H1 (cell line): ENCODE measurements around the gene MCC.

ENCODE experiments used
- EZH2 ChIP-seq: fragments of 200-600 bp; sonication (generic); IDR thresholded peaks from 2 replicates; pipeline ENCODE4 v1.7.1; 2012; ENCODE audit warnings: low read depth, mild to moderate bottlenecking, moderate library complexity, low read length, inconsistent platforms; ENCODE audit not compliant: severe bottlenecking
- SRF ChIP-seq: IDR thresholded peaks from 2 replicates; pipeline ENCODE4 v1.6.1; 2011; ENCODE audit warnings: mild to moderate bottlenecking, low read depth, low read length, moderate library complexity
- TF ChIP-seq, protein P1 (sequence below), 3 experiments: IDR thresholded peaks; 1 replicate in 2 of 3; 2 replicates in 1 of 3; pipeline versions ENCODE4 v1.5.1 to v1.6.1; 2011; ENCODE audit warnings: low read length in 3 of 3, mild to moderate bottlenecking in 3 of 3, inconsistent platforms in 2 of 3, low read depth in 1 of 3, moderate library complexity in 1 of 3; ENCODE audit not compliant: insufficient read depth in 1 of 3; ENCODE audit errors: control extremely low read depth in 1 of 3

DNA sequence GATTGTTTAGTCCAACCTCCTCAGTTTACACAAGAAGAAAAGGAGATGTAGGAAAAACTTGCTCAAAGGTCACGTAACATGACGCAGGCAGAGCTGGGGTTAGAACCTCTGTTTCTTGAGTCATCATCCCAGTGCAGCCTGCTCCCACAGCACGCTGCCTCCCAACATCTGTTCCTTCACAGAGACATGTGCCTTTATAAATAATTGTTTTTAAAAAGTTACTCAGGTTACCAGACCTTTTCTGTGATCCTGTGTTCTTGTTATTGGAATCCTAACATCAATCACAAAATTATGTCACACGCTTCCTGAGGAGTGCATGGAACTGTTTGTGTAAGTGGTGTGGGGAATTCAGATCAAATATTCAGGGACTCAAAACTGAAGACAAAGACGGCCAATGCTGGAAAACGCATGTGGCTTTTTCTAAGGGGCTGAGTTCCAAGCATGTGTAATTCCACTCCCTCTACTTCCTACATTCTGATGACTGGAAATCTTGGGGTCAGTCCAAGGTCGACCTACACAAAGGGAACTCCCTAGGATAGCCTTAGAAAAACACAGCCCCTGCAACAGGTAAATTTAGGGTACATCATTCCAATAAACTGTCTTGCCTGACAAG is 237.8 kb downstream of the MCC start:
- TF ChIP-seq, protein P1, sequence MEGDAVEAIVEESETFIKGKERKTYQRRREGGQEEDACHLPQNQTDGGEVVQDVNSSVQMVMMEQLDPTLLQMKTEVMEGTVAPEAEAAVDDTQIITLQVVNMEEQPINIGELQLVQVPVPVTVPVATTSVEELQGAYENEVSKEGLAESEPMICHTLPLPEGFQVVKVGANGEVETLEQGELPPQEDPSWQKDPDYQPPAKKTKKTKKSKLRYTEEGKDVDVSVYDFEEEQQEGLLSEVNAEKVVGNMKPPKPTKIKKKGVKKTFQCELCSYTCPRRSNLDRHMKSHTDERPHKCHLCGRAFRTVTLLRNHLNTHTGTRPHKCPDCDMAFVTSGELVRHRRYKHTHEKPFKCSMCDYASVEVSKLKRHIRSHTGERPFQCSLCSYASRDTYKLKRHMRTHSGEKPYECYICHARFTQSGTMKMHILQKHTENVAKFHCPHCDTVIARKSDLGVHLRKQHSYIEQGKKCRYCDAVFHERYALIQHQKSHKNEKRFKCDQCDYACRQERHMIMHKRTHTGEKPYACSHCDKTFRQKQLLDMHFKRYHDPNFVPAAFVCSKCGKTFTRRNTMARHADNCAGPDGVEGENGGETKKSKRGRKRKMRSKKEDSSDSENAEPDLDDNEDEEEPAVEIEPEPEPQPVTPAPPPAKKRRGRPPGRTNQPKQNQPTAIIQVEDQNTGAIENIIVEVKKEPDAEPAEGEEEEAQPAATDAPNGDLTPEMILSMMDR (IDR thresholded peaks at IDR 0.05; ENCODE audit: control extremely low read depth in 1 of 3, insufficient read depth in 1 of 3, low read depth in 1 of 3, low read length in 3 of 3) = no peak
- TF ChIP-seq EZH2 (no peak), SRF (no peak)
